Measurements from ENCODE around the gene GCNT2.
"Not testable (repeated sequence)": the region's sequence is repeated elsewhere in the genome, so short reads cannot be mapped to it uniquely, and the experiment has no call there.

The GCNT2 gene

GRCh38 chr6:10550764-10551163, 29.6 kb downstream of the GCNT2 start:
- no peak for DNase-seq

- DNase-seq, result no peak
Observed at GRCh38 chr6:10552270-10552810, 31.2 kb downstream of the GCNT2 start.

- no peak for DNase-seq
Observed at GRCh38 chr6:10553871-10554270, 32.7 kb downstream of the GCNT2 start.

GRCh38 chr6:10554826-10555225, 33.7 kb downstream of the GCNT2 start:
- no peak for DNase-seq

GRCh38 chr6:10555625-10556309, 34.6 kb downstream of the GCNT2 start:
- DNase-seq, result peak; percentile 86

GRCh38 chr6:10556589-10556988, 35.4 kb downstream of the GCNT2 start:
- peak; percentile 39 for DNase-seq

- DNase-seq, result no peak
Observed at GRCh38 chr6:10556992-10557391, 35.8 kb downstream of the GCNT2 start.

GRCh38 chr6:10557913-10558312, 36.8 kb downstream of the GCNT2 start:
- DNase-seq, result no peak

- DNase-seq, result no peak
Observed at GRCh38 chr6:10558565-10558964, 37.4 kb downstream of the GCNT2 start.

GRCh38 chr6:10559522-10560152, 38.5 kb downstream of the GCNT2 start:
- no peak for DNase-seq

GRCh38 chr6:10561611-10562199, 40.6 kb downstream of the GCNT2 start:
- no peak for DNase-seq

- DNase-seq, result no peak
Observed at GRCh38 chr6:10564975-10565673, 44.0 kb downstream of the GCNT2 start.

- no peak for DNase-seq
Observed at GRCh38 chr6:10565913-10566312, 44.8 kb downstream of the GCNT2 start.

- no peak for DNase-seq
Observed at GRCh38 chr6:10567256-10568026, 46.3 kb downstream of the GCNT2 start.

- DNase-seq, result no peak
Observed at GRCh38 chr6:10569392-10570127, 48.4 kb downstream of the GCNT2 start.

- not testable (repeated sequence) for DNase-seq
Observed at GRCh38 chr6:10575519-10575918, 54.4 kb downstream of the GCNT2 start.

- DNase-seq, result no peak
Observed at GRCh38 chr6:10576226-10576625, 55.1 kb downstream of the GCNT2 start.

- no peak for DNase-seq
Observed at GRCh38 chr6:10577112-10577511, 56.0 kb downstream of the GCNT2 start.

GRCh38 chr6:10578723-10579122, 57.6 kb downstream of the GCNT2 start:
- DNase-seq, result no peak

GRCh38 chr6:10579803-10580202, 58.7 kb downstream of the GCNT2 start:
- DNase-seq, result no peak

- no peak for DNase-seq
Observed at GRCh38 chr6:10580570-10580969, 59.4 kb downstream of the GCNT2 start.

- DNase-seq, result not testable (repeated sequence)
Observed at GRCh38 chr6:10581402-10581801, 60.3 kb downstream of the GCNT2 start.
